GM08714 (cell line): Measurements from ENCODE around the gene NEURL1.
"Not testable (repeated sequence)": the region's sequence is repeated elsewhere in the genome, so short reads cannot be mapped to it uniquely, and the experiment has no call there.

Source experiments
- H3K4me3 ChIP-seq: fragments of 200-500 bp; sonication (Bioruptor generic); 2 replicates; pipeline ENCODE4 v1.5.1; 2014; ENCODE audit warnings: mild to moderate bottlenecking, low read length, inconsistent platforms
- ZNF274 ChIP-seq: IDR thresholded peaks from 2 replicates; pipeline ENCODE4 v1.6.1; 2012; ENCODE audit warnings: mild to moderate bottlenecking, low read depth, low read length

NEURL1 gene

GRCh38 chr10:103473261-103473671 lies 20.2 kb upstream of the NEURL1 start:
- TF ChIP-seq ZNF274, result no peak
- no peak overlapping the region for H3K4me3 ChIP-seq

GRCh38 chr10:103474077-103474476 lies 19.4 kb upstream of the NEURL1 start:
- no peak for TF ChIP-seq ZNF274
- H3K4me3 ChIP-seq, result no peak overlapping the region

GRCh38 chr10:103475437-103475836 lies 18.1 kb upstream of the NEURL1 start:
- TF ChIP-seq ZNF274, result no peak
- H3K4me3 ChIP-seq, result no peak overlapping the region

- TF ChIP-seq ZNF274, result no peak
- no peak overlapping the region for H3K4me3 ChIP-seq
Observed at GRCh38 chr10:103476046-103476768, 17.3 kb upstream of the NEURL1 start.

GRCh38 chr10:103478671-103479070 lies 14.8 kb upstream of the NEURL1 start:
- TF ChIP-seq ZNF274, result no peak
- no peak overlapping the region for H3K4me3 ChIP-seq

GRCh38 chr10:103479135-103479534 lies 14.4 kb upstream of the NEURL1 start, which contains the start of gene CALHM3:
Gene CALHM3 (minus strand): TSS chr10:103479240. CDS start chr10:103479032, 208 bp downstream.
- TF ChIP-seq ZNF274, result no peak
- H3K4me3 ChIP-seq, result no peak within 1 kb of the TSS

GRCh38 chr10:103480521-103480920 lies 13.0 kb upstream of the NEURL1 start:
- no peak for TF ChIP-seq ZNF274
- no peak overlapping the region for H3K4me3 ChIP-seq

- TF ChIP-seq ZNF274, result no peak
- no peak overlapping the region for H3K4me3 ChIP-seq
Observed at GRCh38 chr10:103481974-103482531, 11.5 kb upstream of the NEURL1 start.

- not testable (repeated sequence) for H3K4me3 ChIP-seq
Observed at GRCh38 chr10:103486635-103487409, 6.7 kb upstream of the NEURL1 start.

- no peak for TF ChIP-seq ZNF274
- no peak overlapping the region for H3K4me3 ChIP-seq
Observed at GRCh38 chr10:103487410-103487708, 6.1 kb upstream of the NEURL1 start.

GRCh38 chr10:103490986-103491314 lies 2.6 kb upstream of the NEURL1 start:
- no peak overlapping the region for H3K4me3 ChIP-seq
- no peak for TF ChIP-seq ZNF274

- no peak for TF ChIP-seq ZNF274
- no peak overlapping the region for H3K4me3 ChIP-seq
Observed at GRCh38 chr10:103491729-103492364, 1.7 kb upstream of the NEURL1 start.

GRCh38 chr10:103492655-103493261 lies 747 bp upstream of the NEURL1 start:
- no peak for TF ChIP-seq ZNF274
- no peak overlapping the region for H3K4me3 ChIP-seq
